ENCODE measurements around the gene G2E3.
"Not testable (repeated sequence)": the region's sequence is repeated elsewhere in the genome, so short reads cannot be mapped to it uniquely, and the experiment has no call there.

G2E3 gene

GRCh38 chr14:30560581-30560980 lies 1.6 kb downstream of the G2E3 start:
- no peak for DNase-seq

DNA sequence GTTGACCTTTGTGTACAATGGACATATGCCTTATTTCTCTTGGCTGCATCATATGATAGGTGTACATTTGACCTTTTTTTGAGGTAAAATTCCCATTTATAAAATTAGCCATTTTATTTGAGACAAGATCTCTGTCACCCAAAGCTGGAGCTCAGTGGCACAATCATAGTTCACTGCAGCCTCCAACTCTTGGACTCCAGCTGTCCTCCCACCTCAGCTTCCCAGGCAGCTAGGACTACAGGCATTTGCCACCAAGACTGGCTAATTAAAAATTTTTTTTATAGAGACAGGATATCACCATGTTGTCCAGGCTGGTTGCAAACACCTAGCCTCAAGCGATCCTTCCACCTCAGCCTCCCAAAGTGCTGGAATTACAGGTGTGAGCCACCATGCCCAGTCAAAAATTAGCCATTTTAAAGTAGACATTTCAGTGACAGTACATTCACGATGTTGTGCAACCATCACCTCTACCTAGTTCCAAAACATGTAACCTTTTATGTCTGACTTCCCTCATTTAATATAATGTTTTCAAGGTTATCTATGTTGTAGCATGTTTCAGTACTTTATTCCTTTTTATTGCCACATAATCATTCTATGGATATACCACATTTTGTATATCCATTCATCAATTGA lies 5.4 kb downstream of the G2E3 start:
- no peak for DNase-seq

GRCh38 chr14:30564868-30565248 lies 5.9 kb downstream of the G2E3 start:
- DNase-seq, result no peak

GRCh38 chr14:30569216-30569902 lies 10.4 kb downstream of the G2E3 start:
- DNase-seq, result no peak

DNA sequence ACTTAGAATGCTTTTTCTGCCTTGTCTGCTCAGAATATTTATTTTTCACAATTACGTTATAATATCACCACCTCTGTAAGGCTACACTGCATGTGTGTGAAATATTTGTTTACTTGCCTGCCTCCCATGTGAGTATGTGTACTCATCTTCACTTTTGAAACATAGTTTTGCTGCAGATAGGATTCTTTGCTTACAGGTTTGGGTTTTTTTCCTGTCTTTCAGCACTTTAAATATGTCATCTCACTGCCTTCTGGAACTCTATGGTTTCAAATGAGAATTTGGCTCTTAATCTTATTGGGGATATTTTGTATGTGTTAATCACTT lies 10.9 kb downstream of the G2E3 start:
- DNase-seq, result no peak

DNA sequence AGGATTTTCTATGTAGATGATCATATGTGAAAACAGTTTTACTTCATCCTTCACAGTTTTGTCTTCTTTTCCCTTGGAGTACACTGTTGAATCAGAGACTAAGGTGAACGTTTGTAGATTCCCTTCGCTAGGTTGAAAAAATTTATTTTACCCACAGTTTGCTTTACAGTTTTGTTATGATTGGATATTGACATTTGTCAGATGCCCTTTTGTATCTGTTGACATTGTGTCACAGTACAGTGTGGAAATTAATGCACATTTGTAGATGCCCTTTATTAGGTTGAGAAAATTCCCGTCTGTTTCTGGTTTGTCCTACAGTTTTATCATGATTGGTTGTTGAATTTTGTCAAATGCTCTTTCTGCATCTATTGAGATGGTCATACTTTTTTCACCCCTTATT lies 13.3 kb downstream of the G2E3 start:
- no peak for DNase-seq

DNA sequence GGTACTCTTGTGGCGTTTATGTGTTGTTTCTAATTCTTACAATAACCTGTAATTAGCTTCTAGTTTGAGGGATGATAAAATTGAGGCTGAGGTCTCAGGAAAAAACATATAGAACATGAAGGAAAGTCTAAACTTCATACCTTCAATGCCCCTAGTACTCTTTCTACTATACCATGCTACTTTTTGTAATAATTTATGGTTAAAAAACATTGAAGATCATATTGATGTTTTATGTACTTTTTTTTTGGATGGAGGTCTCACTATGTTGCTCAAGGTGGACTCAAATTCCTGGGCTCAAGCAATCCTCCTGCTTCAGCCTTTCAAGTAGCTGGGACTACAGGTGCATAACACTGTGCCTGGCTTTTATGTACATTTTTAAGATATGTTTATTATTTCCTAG lies 13.8 kb downstream of the G2E3 start:
- DNase-seq, result no peak

DNA sequence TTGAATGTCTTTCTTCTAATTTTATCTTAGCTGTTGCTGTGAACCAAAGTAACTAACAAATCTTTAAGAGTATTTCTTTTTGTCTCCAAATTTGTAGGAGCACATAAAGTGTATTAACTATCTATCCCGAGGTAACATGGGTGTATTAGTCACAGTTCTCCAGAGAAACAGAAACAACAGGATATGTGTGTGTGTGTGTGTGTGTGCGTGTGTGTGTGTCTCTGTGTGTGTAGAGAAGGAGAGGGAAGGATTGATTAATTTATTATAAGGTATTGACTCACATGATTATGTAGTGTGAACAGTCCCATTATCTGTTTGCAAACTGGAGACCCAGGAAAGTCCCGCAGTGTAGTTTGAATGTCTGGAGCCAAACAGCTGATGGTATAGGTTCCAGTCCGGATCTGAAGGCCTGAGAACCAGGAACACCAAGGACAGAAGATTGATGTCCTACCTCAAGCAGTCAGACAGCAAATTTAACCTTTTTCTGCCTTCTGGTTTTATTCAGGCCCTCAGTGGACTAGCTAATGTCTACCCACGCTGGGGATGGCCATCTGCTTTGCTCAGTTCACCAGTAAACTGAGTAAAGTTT lies 14.4 kb downstream of the G2E3 start:
- DNase-seq, result no peak

DNA sequence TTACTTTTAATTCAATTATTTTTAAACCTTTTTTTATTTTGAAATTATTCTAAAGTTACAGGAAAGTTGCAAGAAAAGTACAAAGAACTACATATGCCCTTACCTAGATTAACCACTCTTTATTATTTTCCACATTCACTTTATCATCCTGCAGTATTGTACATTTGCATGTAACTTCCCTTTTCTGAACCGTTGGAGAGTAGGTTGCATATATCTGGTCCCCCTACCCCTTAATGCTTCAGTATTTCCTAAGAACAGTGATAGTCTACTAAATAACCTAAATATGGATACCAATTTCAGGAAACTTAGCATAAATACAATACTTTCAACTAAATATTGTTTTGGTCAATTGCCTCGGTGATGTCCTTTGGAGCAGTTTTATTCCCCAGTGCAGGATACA lies 15.0 kb downstream of the G2E3 start:
- no peak for DNase-seq

DNA sequence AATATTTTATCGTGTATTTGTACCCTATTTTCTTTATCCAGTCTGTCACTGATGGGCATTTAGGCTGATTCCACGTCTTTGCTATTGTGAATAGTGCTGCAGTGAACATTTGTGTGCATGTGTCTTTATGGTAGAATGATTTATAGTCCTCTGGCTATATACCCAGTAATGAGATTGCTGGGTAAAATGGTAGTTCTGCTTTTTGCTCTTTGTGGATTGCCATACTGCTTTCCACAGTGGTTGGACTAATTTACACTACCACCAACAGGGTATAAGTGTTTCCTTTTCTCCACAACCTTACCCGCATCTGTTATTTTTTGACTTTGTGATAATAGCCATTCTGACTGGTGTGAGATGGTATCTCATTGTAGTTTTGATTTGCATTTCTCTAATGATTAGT lies 15.8 kb downstream of the G2E3 start:
- not testable (repeated sequence) for DNase-seq

- DNase-seq, result not testable (repeated sequence)
These were observed 17.4 kb downstream of the G2E3 start for GRCh38 chr14:30576333-30576732.

DNA sequence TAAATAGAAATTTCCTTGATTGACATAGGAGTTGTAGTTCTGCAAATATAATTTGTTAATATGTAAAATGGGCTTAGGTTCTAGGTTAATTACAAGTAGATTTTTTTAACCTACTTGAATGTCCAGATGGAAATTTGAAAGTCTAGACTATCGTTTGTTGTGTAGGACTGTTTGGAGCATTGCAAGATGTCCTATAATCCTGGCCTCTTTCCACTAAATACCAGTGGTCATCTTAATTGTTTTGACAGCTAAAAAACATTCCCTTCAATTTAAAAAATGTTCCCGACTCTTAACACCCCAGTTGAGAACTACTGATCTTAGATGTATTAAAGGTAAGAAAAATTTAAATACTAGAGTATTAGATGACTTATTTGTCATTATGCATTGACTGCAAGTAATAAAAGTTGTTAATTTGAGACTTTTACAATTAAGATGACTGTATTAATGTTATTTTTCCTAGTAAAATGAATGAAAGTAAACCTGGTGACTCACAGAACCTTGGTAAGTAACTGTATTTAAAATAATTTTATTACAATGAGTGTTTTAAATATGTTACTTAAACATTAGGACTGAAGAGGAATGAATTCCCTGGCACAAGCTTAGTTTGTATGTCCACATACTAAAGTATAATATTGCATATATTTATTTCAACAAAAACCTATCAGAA lies 21.8 kb downstream of the G2E3 start:
- DNase-seq, result no peak

DNA sequence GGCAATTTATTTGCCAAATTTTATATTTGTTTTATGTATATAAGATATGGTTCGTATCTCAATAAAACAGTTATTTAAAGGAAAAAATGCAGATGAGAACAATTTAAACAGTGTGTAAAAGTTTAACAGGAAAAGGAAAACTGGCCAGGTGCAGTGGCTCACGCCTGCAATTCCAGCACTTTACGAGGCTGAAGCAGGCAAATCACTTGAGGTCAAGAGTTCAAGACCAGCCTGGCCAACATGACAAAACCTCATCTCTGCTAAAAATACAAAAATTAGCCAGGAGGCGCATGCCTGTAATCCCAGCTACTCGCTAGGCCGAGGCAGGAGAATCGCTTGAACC lies 22.3 kb downstream of the G2E3 start:
- no peak for DNase-seq

GRCh38 chr14:30582376-30582775 lies 23.4 kb downstream of the G2E3 start:
- DNase-seq, result no peak

DNA sequence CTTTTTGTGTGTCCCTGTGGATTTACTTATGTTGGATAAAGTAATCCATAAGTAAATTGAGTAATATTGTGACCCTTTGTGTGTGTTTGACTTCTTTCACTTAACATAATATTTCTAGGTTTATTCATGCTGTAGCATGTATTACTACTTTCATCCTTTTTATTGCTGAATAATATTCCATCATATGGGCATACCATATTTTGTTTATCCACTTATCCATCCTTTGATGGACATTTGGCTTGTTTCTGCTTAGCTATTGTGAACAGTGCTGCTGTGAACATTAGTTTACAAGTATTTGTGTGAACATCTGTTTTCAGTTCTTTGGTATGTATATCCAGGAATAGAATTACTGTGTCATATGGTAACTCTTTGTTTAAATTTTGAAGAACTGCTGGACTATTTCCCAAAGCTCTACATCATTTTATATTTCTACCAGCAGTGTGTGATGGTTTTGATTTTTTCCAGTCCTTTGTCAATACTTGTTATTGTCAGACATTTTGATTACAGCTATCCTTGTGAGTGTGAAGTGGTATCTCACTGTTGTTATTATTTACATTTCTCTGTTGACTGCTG lies 25.2 kb downstream of the G2E3 start:
- DNase-seq, result no peak

- no peak for DNase-seq
These were observed 26.2 kb downstream of the G2E3 start for GRCh38 chr14:30585204-30585603.

DNA sequence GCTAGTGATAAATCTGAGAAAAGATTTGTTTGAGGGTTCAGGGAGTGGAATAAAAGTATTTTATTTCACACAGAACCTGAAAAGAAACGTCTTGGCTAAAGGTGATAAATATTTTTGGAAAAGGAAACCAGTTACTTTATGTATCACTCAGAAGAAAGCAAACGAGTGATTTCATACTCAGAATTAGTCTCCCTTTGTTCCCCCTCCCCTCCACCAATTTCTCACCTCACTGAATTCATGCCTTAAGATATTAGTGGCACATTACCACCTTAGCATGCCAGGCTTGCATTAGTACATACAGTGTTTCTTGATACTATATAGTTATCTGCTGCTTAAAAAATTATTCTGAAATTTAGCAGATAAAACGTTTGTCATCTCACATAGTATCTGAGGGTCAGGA lies 28.2 kb downstream of the G2E3 start:
- DNase-seq, result no peak

- DNase-seq, result no peak
These were observed 29.9 kb downstream of the G2E3 start for GRCh38 chr14:30588873-30589272.

DNA sequence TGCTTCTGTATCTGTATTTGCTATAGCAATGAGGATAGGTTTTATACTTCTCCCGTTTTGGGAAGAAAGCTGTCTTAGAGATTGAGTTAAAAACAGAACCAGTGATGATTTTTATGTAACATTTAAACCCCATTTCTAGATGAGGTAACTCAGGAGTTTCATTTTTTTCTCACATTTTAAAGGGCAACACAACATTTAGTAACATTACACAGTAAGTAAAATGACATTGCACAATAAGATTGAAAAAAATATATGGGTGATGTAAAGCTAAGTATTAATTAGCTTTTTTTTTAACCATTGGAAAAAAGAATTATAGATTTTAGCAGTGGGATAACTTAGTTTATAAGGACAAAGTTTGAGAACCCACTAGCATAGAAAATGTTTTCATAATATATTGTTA lies 38.0 kb downstream of the G2E3 start:
- no peak for DNase-seq

DNA sequence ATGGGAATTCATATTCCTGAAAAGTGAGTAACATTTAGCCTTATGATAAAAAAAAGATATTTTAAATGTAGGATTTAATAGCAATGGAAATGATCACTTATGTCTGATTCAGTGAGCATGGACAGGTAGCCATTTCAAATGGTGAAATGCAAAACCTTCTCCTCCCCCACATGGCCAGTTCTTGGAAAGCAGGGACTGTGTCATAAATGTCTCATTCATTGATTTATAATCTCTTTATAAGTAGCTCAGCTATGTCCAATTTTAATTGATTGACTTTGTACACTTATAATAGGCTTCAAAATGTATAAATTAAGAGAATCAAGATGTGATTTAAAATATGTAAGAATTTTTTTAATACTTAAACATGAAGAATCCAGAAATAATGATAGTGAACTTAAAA lies 38.5 kb downstream of the G2E3 start:
- DNase-seq, result no peak

DNA sequence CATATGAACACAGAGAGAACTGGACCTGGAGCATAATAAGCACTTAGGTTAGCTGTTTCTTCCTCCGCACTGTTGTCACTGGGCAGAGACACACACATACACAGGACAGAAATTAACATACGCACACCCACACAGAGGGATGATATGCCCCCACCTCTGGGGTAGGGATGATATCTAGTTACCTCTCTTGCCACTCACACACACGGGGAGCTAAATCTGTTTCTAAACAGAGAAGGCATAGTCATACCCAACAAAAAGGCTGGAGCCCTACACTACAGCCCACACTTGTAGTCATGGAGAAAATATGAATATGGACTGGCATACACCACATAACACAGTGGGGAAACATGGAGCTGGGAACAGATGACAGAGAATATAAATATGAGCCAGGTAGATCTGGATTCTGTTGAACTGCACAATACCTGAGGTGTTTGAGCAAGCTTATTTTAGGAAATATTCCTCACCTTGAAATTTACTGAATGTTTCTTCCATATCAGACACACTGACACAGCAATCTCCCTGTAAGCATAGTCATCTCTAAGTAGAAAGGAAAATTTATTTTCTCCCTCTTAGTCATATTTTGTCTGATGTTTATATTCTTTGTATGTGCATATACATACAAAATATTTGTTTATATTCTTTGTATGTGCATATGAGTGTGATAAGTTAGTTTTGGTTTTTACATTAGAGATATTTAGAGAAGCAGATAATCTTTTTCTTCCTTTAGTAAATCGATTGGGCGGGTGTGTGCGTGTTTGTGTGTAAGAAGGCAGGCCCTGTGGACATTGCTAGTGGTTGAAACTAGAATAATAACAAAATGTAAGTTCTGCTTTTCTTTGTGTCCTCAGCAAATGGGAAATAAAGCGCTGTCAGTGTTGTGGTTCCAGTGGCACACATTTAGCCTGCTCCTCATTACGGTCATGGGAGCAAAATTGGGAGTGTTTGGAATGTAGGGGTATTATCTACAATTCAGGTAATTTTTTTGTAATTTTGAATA lies 42.3 kb downstream of the G2E3 start:
- no peak for DNase-seq

DNA sequence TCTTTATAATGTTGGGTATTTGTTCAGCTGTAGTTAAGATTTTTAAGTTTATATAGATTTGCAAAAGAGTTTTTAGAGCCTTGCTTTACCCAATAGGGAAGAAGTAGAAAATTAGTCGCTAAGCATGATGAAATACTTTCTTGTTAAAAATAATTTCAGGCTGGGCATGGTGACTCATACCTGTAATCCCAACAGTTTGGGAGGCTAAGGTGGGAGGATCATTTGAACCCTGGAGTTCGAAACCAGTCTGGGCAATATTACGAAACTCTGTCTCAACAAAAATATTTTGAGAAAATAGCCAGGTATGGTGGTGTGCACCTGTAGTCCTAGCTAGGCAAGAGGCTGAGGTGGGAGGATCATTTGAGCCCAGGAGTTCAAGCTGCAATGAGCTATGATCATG lies 44.4 kb downstream of the G2E3 start:
- no peak for DNase-seq

- DNase-seq, result not testable (repeated sequence)
These were observed 45.7 kb downstream of the G2E3 start for GRCh38 chr14:30604696-30605095.

All from NCI-H526 (cell line).